GM12892 (cell line): Measurements from ENCODE around the gene NCAM1.

ENCODE experiments used
- POLR2A ChIP-seq: IDR thresholded peaks from 2 replicates; pipeline ENCODE4 v1.6.1; 2011; ENCODE audit warnings: low read depth, low read length, control low read depth
- POLR2AphosphoS5 ChIP-seq: IDR thresholded peaks from 2 replicates; pipeline ENCODE4 v1.6.1; 2011; ENCODE audit warnings: low read depth, low read length, control low read depth

DNA sequence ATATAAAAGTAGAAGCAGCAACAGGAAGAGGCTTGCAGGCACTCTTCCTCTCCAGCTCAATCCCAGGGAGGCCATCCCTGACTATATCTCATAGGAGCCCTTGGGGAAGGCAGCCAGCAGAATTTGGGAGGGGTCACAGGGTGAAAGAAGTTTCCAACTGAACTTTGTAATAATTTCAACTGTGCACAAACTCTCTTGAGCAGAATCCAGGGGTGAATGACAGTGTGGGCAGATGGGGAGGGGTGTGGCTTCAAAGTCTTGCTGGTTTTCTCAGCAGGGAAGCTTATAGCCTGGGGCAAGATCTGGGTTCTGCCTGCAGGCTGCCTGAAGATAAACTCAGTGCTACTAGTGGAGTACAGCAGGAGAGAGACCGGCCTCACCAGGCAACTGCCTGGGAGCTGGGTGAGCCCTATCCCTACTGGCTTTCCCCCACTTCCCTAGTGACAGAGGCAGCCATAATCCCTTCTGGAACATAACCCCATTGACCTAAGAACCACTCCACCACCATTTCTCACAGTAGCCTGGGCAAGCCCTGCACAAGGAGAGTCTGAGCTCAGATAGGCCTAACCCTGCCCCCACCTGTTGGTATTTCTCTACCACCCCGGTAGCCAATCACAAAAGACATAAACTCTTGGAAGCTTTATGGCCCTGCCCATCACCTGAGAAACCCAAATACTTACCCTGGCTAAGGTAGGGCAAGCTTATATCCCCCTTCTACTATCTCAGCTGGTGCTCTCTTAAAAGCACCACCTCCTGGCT, 335.4 kb downstream of the NCAM1 start:
- TF ChIP-seq POLR2A (no peak), POLR2AphosphoS5 (no peak)
